KMS-11 (cell line): ENCODE data around the gene SPON1.

Experiments
- H2AFZ ChIP-seq: fragments of 200-600 bp; sonication (generic); 2 replicates; pipeline ENCODE4 v1.6.1; 2016; ENCODE audit warnings: antibody characterized with exemption, mixed run types, low read depth
- H3K27ac ChIP-seq: fragments of 200-600 bp; sonication (generic); 2 replicates; pipeline ENCODE4 v1.6.1; 2016; ENCODE audit warnings: mild to moderate bottlenecking, mixed run types
- H3K27me3 ChIP-seq: fragments of 200-600 bp; sonication (generic); 2 replicates; pipeline ENCODE4 v1.6.1; 2017; ENCODE audit warnings: mild to moderate bottlenecking, low read depth, mixed run types, moderate library complexity; ENCODE audit not compliant: insufficient read depth
- H3K36me3 ChIP-seq: fragments of 200-600 bp; sonication (generic); 2 replicates; pipeline ENCODE4 v1.6.1; 2017; ENCODE audit warnings: mild to moderate bottlenecking, mixed run types; ENCODE audit not compliant: insufficient read depth
- H3K4me1 ChIP-seq: fragments of 200-600 bp; sonication (generic); 2 replicates; pipeline ENCODE4 v1.6.1; 2016; ENCODE audit warnings: mild to moderate bottlenecking, low read depth, mixed run types; ENCODE audit not compliant: poor library complexity, severe bottlenecking
- H3K4me2 ChIP-seq: fragments of 200-600 bp; sonication (generic); 2 replicates; pipeline ENCODE4 v1.7.0; 2016; ENCODE audit warnings: mild to moderate bottlenecking, mixed run types
- H3K4me3 ChIP-seq: fragments of 200-600 bp; sonication (generic); IDR thresholded peaks from 2 replicates; pipeline ENCODE4 v1.6.1; 2017; ENCODE audit warnings: low read depth, low read length, mixed read lengths; ENCODE audit not compliant: insufficient read depth
- H3K79me2 ChIP-seq: fragments of 200-600 bp; sonication (generic); 2 replicates; pipeline ENCODE4 v1.6.1; 2016; ENCODE audit warnings: low read depth, mixed run types; ENCODE audit not compliant: insufficient read depth
- H3K9ac ChIP-seq: fragments of 200-600 bp; sonication (generic); 2 replicates; pipeline ENCODE4 v1.6.1; 2016; ENCODE audit warnings: mild to moderate bottlenecking, mixed run types
- H4K20me1 ChIP-seq: fragments of 200-600 bp; sonication (generic); 2 replicates; pipeline ENCODE4 v1.6.1; 2016; ENCODE audit warnings: mild to moderate bottlenecking, mixed run types; ENCODE audit not compliant: insufficient read depth
- TF ChIP-seq, protein P1 (sequence below): fragments of 200-600 bp; sonication (generic); conservative IDR thresholded peaks from 2 replicates; pipeline ENCODE4 v1.6.1; 2017; ENCODE audit warnings: low read depth, mild to moderate bottlenecking, antibody characterized with exemption, low read length, moderate library complexity, mixed read lengths

SPON1 gene

DNA sequence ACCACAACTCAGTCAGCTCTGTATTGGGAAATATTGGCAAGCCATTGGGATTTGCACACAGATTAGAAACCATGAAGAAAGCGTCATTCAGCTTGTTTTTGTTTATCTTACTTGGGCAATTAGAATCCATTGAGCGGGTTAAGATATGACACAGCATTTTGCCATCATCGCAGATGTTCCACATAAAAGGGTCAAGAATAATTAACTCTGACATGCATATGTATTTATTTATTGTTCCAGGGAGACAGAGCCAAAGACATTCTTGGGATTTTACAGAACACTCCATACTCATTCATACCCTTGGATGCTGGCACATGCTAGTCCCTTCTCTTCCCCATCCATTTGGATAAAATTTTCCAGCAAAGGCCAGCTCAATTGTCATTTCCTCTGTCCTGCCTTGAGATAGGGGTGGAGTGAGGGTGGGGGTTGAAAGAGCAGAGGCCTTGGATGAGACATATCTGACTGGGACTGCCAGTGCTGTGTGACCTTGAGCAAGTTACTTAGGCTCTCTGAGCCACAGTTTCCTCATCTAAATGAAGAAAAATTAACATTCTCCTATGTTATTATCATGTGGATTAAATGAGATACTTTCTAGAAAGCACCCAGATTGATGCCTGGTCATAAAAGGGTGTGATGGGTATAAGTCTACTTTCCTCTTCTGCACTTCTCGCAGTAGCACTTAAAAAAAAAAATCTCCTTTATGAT, 216.7 kb downstream of the SPON1 start:
- no peaks in the 10 kb centered on the region for H3K27me3 ChIP-seq
- no peak overlapping the region for H3K4me3 ChIP-seq
- no peaks in the 10 kb centered on the region for H4K20me1 ChIP-seq
- H3K4me1 ChIP-seq: no peaks in the 10 kb centered on the region
- H3K79me2 ChIP-seq: no peaks in the 10 kb centered on the region
- no peak overlapping the region for H3K4me2 ChIP-seq
- no peak overlapping the region for H2AFZ ChIP-seq
- no peak overlapping the region for H3K27ac ChIP-seq
- TF ChIP-seq, protein P1, sequence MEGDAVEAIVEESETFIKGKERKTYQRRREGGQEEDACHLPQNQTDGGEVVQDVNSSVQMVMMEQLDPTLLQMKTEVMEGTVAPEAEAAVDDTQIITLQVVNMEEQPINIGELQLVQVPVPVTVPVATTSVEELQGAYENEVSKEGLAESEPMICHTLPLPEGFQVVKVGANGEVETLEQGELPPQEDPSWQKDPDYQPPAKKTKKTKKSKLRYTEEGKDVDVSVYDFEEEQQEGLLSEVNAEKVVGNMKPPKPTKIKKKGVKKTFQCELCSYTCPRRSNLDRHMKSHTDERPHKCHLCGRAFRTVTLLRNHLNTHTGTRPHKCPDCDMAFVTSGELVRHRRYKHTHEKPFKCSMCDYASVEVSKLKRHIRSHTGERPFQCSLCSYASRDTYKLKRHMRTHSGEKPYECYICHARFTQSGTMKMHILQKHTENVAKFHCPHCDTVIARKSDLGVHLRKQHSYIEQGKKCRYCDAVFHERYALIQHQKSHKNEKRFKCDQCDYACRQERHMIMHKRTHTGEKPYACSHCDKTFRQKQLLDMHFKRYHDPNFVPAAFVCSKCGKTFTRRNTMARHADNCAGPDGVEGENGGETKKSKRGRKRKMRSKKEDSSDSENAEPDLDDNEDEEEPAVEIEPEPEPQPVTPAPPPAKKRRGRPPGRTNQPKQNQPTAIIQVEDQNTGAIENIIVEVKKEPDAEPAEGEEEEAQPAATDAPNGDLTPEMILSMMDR: no peak
- H3K9ac ChIP-seq: no peak overlapping the region
- H3K36me3 ChIP-seq: no peaks in the 10 kb centered on the region

DNA sequence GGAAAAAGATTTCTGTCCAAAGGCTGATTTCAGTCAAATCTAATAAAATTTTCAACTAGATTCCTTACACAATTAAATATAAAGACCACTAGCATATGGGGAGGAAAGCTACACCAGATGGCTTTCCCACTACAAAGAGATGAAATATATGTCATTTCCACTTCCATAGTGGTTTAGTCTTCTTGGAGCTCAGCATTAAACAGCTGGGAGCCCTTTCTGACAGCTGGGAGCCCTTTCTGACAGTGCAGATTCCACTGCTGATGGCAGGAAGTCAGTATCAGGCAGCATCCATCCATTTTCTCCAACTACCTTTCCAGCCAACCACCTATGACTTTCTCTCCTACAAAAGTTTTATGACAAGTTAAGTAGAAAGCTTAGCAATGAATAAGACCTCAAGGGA, 218.6 kb downstream of the SPON1 start:
- Histone ChIP-seq H3K4me2 (no peak overlapping the region), H3K4me3 (no peak overlapping the region), H3K79me2 (no peaks in the 10 kb centered on the region), H4K20me1 (no peaks in the 10 kb centered on the region), H3K9ac (no peak overlapping the region), H2AFZ (no peak overlapping the region), H3K27ac (no peak overlapping the region), H3K4me1 (no peaks in the 10 kb centered on the region), H3K36me3 (no peaks in the 10 kb centered on the region), H3K27me3 (no peaks in the 10 kb centered on the region)
- TF ChIP-seq, protein P1: no peak

DNA sequence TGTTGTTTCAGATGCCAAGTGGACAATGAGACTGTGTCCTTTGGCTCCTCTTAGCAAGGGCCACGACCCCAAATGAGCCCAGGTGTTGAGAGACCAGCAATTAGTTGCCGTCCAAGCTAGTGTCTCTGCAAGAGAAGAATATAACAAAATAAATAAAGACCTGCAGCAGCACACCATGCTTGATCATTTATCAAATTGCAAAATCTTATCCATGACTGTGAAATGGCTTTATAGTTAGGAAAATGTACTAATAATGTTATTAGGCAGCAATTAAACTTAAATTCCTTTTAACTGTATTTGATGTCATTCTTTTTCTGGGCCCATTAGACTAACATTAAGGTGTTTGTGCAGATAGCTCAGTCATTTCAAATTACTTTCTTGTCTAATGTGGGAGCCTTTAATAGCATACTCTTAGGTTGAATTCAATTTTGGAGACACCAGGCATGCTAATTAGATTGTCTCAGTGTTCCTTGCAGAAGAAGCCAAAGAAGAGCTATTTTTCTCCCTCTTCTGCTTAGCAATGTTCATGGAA, 220.4 kb downstream of the SPON1 start:
- no peak overlapping the region for H2AFZ ChIP-seq
- H3K4me2 ChIP-seq: no peak overlapping the region
- H3K9ac ChIP-seq: no peak overlapping the region
- no peaks in the 10 kb centered on the region for H3K36me3 ChIP-seq
- TF ChIP-seq, protein P1: no peak
- H3K79me2 ChIP-seq: no peaks in the 10 kb centered on the region
- no peak overlapping the region for H3K4me3 ChIP-seq
- no peaks in the 10 kb centered on the region for H3K27me3 ChIP-seq
- H3K4me1 ChIP-seq: no peaks in the 10 kb centered on the region
- H4K20me1 ChIP-seq: no peaks in the 10 kb centered on the region
- no peak overlapping the region for H3K27ac ChIP-seq

DNA sequence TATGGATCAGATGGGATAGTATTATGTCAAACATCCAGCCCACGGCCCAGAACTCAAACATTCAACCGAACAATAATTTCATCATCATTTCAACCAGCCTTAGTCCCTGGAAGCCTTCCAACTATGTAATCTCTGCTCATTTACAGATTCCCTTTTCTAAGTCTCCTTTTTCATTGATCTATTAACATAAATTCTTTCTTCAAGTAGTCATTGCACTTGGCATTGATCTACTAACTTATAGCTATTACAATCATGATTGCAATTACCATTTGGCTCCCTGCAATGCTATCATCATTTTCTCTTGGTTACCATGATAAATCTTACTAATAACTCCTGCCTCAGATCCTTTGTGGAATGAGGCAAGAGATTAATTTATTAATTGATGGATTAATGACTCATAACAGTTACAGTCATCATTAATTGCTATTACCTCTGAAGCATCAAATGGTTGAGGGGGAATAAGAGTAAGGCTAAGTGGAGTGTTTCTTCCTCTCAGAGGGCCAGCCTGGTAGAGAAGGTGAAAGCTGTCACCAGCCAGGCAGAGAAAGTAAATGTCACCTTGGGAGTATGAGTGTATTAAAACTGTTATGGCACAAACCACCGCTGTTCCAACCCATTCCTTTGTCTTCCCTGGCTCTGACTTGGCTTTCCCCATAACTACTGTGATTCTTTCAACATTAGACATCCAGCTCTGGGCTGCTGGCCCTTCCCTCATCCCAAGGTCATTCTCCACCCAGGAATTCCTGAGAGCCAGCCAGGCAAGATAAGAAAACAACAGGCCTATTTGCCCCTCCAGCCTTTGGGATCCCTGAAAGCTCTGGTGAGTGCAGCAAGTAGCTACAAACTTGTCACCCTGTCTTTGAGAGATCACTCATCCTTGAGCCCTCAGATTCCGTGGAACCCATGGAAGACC, 221.8 kb downstream of the SPON1 start:
- TF ChIP-seq, protein P1: no peak

More for the DNA sequence above, 221.8 kb downstream of the SPON1 start:
- Histone ChIP-seq H3K27me3 (no peaks in the 10 kb centered on the region), H3K27ac (no peak overlapping the region), H3K36me3 (no peaks in the 10 kb centered on the region), H2AFZ (no peak overlapping the region), H3K9ac (no peak overlapping the region), H4K20me1 (no peaks in the 10 kb centered on the region), H3K4me2 (no peak overlapping the region), H3K4me3 (no peak overlapping the region), H3K4me1 (no peaks in the 10 kb centered on the region), H3K79me2 (no peaks in the 10 kb centered on the region)
